Thoracic aorta (tissue), 2 donors: Measurements from ENCODE around the gene COQ6. TPM values are rescaled to one million over a fixed set of nuclear protein-coding genes. Genes with fewer than 3 reads are reported as not detected.

Experiments used
- ATAC-seq: fragments of 150-250 bp; one replicate; pipeline ENCODE4 v1.8.0; 2017; ENCODE audit warnings: low read depth; ENCODE audit not compliant: insufficient number of reproducible peaks, low FRiP score
- DNase-seq: peaks from one replicate; pipeline ENCODE4 v3.0.0-alpha.2; 2020; ENCODE audit warnings: low spot score
- H3K27ac ChIP-seq, 2 donors: fragments of 200-600 bp; sonication (generic); 1 replicate in 1 of 2; 2 replicates in 1 of 2; pipeline ENCODE4 v1.5.1; 2016; ENCODE audit warnings: mild to moderate bottlenecking in 2 of 2, moderate library complexity in 2 of 2
- H3K27me3 ChIP-seq: fragments of 200-600 bp; sonication (generic); replicated peaks from 2 replicates; pipeline ENCODE4 v1.6.0; 2016; ENCODE audit warnings: mild to moderate bottlenecking; ENCODE audit not compliant: insufficient read depth
- H3K36me3 ChIP-seq: fragments of 200-600 bp; sonication (generic); one replicate; pipeline ENCODE4 v1.5.1; 2016
- H3K4me1 ChIP-seq, 2 donors: fragments of 200-600 bp; sonication (generic); 1 replicate in 1 of 2; 2 replicates in 1 of 2; pipeline versions ENCODE4 v1.5.1 to v1.6.0; 2016; ENCODE audit warnings: low read depth in 2 of 2, mild to moderate bottlenecking in 1 of 2; ENCODE audit not compliant: control insufficient read depth in 1 of 2
- H3K4me3 ChIP-seq: fragments of 200-600 bp; sonication (generic); 2 replicates; pipeline ENCODE4 v1.5.1; 2016; ENCODE audit warnings: mild to moderate bottlenecking
- H3K9me3 ChIP-seq: fragments of 200-600 bp; sonication (generic); 2 replicates; pipeline ENCODE4 v1.5.1; 2016
- CTCF ChIP-seq: fragments of 200-600 bp; sonication (generic); IDR thresholded peaks from one replicate; pipeline ENCODE4 v1.5.1; 2019; ENCODE audit warnings: antibody characterized with exemption
- total RNA-seq, 2 donors: library from RNA; depleted of rRNA; stranded (reverse); fragments of >200 nt; gene quantifications; one replicate each; pipeline versions ENCODE4 v1.1.0 to v1.2.3, GENCODE V29; 2016

COQ6 gene
- total RNA-seq, 2 donors from 2014 or later: 46.3 to 57.1 TPM

GRCh38 chr14:73958591-73958990 lies 8.5 kb downstream of the COQ6 start:
- TF ChIP-seq CTCF: no peak
- no peak overlapping the region for H3K4me3 ChIP-seq
- no peaks in the 10 kb centered on the region for H3K27me3 ChIP-seq
- peaks cover 68% of the 10 kb centered on the region for H3K36me3 ChIP-seq
- H3K4me1 ChIP-seq: no peaks in the 10 kb centered on the region
- H3K9me3 ChIP-seq: no peaks in the 10 kb centered on the region
- ATAC-seq (no peak), DNase-seq (no peak)
- no peak overlapping the region for H3K27ac ChIP-seq

GRCh38 chr14:73961192-73961591 lies 11.1 kb downstream of the COQ6 start:
- Histone ChIP-seq H3K4me3 (no peak overlapping the region), H3K27ac (no peak overlapping the region), H3K9me3 (no peaks in the 10 kb centered on the region), H3K36me3 (peaks cover 57% of the 10 kb centered on the region), H3K27me3 (no peaks in the 10 kb centered on the region), H3K4me1 (no peaks in the 10 kb centered on the region)
- no peak for DNase-seq
- no peak for ATAC-seq
- no peak for TF ChIP-seq CTCF

DNA sequence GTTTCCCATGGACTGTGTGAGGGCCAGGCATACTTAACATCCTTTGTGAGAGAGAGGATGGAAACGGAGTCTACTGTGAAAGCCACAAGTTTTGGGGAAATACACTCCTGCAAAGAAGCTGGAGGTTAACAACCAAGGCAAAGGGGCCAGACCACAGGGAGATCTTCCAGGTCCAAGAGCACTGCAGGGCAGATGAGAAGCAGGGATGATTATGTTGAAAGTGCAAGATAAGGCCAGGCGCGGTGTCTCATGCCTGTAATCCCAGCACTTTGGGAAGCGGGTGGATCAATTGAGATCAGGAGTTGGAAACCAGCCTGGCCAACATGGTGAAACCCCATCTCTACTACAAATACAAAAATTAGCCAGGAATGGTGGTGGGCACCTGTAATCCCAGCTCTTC lies 15.1 kb downstream of the COQ6 start:
- ATAC-seq: no peak

DNA sequence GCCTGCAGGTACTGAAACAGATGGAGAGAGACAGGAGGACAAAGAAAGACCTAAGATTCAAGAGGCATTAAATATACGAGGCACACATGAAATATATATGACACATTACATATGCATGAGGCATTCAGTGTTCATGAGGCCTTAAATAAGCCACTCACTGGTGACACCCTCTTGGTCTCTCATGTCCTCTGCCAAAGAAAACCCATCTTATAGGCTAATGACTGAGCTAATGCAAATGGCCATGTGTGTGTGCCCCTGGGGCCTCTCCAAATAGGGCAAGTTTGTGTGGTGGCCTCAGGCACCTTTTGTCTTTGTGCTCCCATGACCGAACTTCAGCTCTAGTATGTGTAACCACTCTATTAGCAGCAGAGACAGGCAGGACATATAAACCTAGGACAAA lies 18.8 kb downstream of the COQ6 start:
- no peak for ATAC-seq
- no peak for TF ChIP-seq CTCF
- no peak overlapping the region for H3K27ac ChIP-seq
- no peak for DNase-seq
- no peaks in the 10 kb centered on the region for H3K27me3 ChIP-seq
- peaks cover 14% of the 10 kb centered on the region for H3K36me3 ChIP-seq
- H3K4me3 ChIP-seq: no peak overlapping the region
- no peaks in the 10 kb centered on the region for H3K4me1 ChIP-seq
- H3K9me3 ChIP-seq: no peaks in the 10 kb centered on the region

More for the DNA sequence above, 15.1 kb downstream of the COQ6 start:
- Histone ChIP-seq H3K9me3 (no peaks in the 10 kb centered on the region), H3K27me3 (no peaks in the 10 kb centered on the region), H3K36me3 (peaks cover 35% of the 10 kb centered on the region), H3K4me3 (no peak overlapping the region), H3K27ac (no peak overlapping the region), H3K4me1 (no peaks in the 10 kb centered on the region)
- TF ChIP-seq CTCF: no peak
- DNase-seq: no peak

- H3K36me3 ChIP-seq: peaks cover 9% of the 10 kb centered on the region
- ATAC-seq (no peak), DNase-seq (no peak)
- no peak for TF ChIP-seq CTCF
- H3K27me3 ChIP-seq: no peaks in the 10 kb centered on the region
- no peak overlapping the region for H3K27ac ChIP-seq
- H3K4me1 ChIP-seq: no peaks in the 10 kb centered on the region
- H3K4me3 ChIP-seq: no peak overlapping the region
- H3K9me3 ChIP-seq: no peaks in the 10 kb centered on the region
Observed at GRCh38 chr14:73973497-73973896, 23.4 kb downstream of the COQ6 start.
